ENCODE data around the gene FOXP1.

The FOXP1 gene

DNA sequence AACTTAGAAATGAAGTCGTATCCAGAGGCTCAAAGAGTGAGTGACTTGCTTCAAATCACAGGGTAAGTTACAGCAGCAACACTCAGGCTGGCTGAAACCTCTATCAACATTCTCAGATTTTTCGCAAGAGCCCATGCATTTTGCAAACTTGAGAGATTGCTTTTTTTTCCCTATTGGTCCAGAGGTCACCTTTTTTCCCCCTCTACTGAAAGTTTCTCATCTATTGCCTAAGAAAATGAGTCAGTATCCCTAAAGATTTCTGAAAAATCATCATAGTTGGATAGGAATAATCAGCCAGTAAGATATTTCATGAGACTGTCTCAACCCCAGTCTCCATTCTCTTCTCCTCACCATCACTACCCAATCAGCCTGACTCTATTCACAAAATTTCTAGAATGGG is 410.6 kb downstream of the FOXP1 start:
- no peak for DNase-seq
- ATAC-seq, result no peak

DNA sequence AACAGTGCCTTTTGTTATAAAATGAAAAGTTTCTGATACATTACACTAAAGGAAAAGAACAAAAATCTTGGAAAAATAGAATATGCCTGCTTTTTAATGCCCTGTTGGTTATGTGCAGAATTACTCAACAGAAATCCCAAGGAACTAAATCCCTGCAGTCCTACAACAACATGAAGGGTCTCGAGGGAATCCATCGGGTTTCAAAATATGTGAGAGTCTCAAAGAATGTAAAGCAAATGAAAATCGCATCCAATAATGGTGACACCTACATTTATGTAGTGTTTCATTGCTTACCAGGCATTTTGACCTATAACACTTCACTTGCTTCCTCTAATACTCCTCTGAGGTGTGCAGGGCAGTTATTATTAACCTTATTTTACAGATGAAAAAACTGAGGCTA is 411.3 kb downstream of the FOXP1 start:
- no peak for DNase-seq
- no peak for ATAC-seq

DNA sequence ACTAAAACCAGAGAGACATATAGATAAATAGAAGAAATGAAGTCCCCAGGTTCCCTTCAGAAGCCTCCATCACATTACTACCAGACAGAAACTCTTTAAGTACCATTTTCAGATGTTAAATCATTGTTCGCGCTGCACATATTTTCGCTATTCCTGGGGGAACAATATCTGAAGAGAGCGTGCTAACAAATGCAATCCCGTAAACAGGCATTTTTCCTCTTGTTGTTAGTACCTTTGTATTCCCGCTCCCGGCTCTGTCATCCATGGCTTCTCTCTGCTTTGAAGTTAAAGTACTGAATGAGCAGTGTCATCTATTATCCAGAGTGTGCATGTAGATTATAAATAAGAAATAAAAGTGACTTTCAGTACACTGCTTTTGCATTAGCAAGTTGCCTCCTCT is 412.3 kb downstream of the FOXP1 start:
- DNase-seq (no peak), ATAC-seq (no peak)

DNA sequence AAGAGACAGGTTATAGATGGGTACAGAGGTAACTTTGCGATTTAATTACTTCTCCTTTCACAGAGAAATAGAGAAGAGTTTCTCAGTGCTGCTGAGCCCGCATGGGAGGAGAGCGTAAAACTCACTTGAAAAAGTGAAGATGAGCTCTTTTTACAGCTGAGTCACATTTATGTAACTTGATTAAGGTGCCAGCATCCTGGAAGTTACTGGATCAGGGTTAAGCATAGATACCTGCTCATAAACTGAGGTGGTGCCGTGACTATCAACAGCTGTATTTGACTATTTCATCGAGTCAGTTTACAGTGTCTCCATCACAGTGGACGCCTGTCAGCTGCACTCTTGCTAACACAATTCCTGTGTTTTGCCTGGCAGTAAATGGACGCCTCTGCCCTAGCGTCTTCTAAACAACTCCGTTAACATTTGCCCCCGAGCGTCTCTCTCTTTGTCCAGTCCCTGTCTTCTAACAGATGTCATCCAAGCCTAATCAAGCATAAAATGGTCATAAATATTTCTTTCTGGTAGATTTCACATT is 414.6 kb downstream of the FOXP1 start:
- DNase-seq, result no peak
- ATAC-seq, result no peak

DNA sequence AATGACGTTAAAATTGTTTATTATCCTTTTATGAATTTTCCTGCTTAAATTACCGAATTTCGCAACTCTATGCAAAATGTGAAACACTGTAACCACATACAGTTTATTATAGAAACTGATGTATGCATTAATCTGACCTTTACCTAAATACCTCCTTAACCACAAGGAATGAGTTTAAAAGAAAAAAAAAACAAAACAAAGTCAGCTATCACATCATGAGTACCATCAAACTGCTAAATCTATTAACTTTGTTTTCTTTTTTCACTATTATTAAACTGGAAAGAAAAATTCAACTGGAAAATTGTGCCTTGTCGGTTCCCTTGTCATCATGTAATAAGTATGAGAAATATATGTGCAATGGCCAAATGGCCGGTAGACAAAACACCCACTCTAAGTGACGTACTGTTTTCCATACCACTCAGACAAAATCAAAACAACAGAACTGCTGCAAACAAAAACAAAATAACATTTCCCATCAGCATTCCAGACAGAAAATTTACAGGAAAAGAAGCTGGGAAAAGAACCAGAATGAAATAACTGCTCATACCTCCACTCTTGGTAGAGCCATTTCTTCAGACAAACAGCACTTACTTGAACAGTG is 415.3 kb downstream of the FOXP1 start:
- no peak for ATAC-seq
- DNase-seq, result no peak

DNA sequence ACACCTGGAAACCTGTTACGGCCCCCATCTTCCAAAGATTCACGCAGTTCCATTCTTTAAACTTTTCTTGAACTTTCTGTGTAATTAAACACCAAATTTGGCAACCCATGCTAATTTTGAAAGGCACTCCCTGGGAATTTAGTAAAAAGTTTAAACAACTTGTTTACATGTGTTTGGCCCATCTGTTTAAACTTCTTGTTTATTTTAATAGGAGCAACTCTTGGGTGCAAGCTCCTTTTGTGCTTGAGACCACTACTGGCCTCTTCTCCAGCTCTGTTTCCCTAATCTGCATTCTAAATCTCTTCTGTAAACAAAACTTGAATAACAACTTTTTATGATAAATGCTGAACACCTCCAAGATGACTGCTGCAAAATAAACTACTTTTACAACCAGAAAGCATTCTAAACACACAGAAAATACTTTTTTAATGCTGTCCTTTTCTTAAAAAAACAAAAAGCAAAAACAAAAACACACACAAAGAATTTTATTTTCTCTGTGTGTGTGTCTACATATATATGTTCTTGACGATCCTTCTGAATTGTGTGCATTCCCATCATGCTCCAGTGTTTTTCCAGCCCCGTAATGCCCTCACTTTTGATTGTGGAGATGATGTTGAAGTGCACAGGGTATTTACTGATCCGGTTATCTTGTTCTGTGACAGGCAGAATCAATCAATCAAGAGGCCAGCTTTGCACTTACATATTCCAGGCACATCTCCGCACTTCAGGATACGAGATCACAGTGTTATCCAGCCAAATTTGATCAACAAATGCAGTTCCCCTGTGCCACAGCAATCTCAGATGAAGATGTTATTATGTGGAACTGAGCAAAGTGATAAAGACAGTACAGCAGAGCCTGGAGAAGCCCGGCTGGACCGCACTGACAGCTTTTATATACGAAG is 416.9 kb downstream of the FOXP1 start:
- ATAC-seq (no peak), DNase-seq (no peak)

DNA sequence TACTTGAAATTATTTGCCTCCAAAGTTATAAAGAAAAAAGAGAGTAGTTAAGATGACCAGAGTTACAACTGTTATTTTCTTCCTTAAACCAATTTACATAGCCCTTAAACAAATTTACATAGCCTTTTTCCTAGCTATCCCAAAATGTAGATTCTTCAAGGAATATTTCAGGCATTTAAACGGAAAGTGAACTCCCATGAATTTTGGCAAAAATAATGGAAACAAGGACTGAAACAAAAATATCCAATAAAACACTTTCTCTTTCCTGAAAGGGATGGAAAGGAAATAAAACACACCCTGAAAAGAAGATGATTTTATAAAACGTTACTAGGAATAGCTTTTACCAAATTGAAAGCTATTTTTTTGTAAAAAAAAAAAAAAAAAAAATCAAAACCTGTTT is 418.6 kb downstream of the FOXP1 start:
- DNase-seq (no peak), ATAC-seq (no peak)

DNA sequence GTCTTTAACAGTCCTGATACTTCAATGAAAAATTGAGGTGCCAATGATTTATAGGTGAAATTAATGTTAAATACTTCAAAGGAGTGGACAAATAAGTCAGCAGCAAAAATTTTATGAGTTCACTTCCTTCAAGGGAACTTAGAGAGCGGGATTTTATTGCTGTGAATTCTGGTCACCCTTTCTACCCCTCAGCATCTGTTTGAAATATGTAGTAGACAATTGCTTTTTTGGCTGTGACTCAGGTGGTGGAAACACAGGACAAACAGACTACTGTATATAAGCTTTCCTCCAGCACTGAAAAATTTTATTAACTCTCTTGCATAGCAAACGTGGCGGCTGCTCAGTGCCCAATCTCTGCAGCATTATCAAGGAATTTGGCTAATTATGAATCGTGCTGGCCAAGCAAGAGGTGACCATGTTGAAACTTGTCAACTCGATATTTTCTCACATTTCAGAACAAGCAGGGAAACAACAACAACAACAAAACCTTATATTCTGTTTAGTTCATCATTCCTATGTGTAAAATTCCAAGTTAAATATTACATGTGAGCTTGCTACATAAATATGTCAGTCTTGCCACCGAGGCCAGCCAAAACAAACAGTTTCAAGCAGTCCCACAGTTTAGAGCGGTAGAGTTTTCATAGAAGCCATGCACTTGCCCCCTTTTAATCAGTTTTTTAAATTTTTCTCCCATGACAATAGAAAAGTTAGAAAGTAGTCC is 420.2 kb downstream of the FOXP1 start:
- DNase-seq, result no peak

DNA sequence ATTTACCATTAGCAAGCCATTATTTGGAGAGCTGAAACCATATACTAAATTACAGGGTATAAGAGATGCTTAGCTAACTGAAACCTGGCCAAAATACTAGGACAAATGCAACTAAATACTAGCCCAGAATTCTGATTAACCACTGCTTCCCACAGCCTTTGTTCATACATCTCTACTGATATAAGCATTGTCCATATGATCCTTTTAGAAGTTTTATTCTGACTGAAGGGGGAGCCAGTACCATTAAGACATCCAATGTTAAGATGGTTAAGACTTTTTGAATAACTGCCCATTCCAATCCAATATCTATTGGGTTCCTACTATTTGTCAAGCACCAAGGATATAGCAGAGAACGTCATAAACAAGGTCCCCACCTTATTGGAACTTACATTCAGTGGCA is 421.3 kb downstream of the FOXP1 start:
- ATAC-seq (no peak), DNase-seq (no peak)

More for the DNA sequence above, 420.2 kb downstream of the FOXP1 start:
- no peak for ATAC-seq

DNA sequence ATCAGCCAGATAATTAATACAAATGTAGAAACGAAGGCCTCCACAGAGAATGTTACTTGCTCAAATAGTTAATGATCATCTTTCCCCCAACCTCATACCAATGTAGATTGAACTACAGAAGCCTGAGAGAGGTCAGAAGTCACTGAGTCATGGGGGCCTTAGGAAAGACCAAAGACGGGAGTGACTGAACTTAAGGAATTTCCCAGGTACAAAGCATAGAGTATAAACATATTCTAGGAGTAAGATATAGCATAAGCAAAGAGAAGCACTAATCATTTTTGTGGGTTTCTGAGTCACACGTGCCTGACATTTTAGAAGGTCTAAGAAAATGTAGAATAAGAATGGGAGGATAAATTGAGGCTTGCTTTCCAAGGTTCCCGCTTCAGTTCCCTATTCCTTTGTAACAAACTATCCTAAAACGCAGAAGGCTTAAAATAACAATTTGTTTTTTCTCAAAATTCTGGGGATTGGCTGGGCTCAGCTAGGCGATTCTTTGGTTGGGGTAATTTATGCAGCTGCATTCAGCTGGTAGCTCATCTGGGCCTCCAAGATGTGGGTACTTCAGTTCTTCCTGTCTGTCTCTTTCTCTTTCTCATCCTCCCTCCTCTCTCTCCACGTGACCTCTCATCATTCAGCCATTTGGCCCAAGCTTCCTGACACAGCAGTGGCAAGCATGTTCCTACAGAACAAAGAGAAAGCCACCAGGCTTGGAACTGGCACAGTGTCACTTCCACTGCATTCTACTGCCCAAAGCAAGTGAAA is 422.6 kb downstream of the FOXP1 start:
- peak; percentile 27 for DNase-seq
- ATAC-seq, result peak; percentile 87

DNA sequence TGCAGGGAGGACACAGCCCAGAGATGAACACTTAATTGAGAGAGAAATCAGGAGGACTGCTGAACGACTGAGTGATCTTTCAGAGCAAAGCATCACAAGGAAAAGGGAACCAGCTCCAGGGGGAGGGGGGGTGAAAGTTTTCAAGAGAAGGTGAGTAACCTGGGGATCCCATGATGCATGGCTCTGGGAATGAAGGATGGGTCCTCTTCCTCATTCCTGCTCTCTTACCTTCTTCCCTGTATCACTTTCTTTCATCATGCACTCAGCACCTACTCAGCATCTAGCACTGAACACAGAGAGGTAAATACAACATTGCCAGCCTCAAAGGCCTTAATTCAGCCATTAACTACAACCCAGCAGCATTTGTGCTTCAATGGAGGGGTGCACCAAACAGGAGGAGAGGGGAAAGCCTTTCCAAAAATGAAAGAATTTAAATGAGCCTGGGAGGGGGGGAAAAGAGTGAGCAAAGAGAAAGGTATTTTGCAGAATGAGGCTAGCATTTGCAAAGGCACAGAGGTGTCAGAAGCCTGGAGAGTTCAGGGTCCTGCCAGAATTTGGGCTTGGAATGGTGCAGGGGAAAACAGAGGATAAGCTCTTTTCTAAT is 427.4 kb downstream of the FOXP1 start:
- ATAC-seq, result no peak
- DNase-seq, result no peak

DNA sequence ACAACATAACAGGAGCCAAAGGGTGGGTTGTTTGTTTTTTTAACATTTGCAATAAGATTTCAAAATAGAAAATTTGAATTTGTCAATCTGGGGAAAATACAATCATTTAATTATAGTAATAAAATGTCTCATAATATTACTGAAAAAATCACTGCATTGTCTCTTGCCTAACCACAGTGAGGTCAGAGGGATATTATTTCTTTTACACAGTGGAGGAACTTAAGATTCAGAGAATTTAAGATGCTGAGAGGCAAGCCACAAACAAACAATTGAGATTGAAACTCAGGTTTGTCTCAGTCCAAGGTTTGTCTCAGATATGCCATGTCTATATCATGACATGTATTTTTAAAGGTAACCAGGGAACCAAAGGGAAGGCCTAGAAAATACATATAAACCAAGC is 428.7 kb downstream of the FOXP1 start:
- ATAC-seq, result no peak

DNA sequence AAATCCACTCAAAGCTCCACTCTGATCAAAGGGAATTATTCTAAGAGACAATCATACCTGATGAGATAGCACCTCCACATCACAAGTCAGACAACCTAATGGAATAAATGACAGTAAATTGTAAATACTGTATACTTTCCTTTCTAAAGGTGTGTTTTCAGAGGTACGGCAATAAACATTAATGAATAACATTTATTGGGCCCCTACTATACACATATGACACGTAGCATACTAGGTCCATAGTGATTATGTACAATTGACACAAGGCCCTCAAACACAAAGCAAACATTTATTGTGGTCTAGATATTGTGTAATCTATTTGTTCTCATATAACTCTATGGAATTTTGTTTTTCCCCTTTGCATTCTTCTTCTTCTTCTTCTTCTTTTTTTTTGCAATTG is 429.8 kb downstream of the FOXP1 start:
- ATAC-seq, result no peak
- no peak for DNase-seq

More for the DNA sequence above, 428.7 kb downstream of the FOXP1 start:
- no peak for DNase-seq

DNA sequence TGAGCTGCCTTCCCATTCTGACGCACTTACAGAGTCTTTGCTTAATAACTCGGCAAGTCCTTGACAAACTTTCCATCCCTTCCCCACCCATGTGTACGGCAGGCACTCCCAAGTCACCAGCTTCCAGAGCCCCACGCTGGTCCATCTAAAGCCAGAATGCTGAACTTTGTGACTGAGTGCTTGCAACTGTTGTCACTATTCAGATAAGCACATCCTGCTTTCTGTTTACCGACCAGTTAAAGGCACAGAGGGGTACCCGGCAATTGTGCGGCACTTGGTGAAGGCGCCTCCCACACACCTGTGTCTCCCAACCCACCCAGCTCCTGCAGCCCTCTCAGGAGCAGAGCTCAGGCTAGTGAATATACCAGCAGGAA is 430.6 kb downstream of the FOXP1 start:
- no peak for DNase-seq
- ATAC-seq, result no peak

DNA sequence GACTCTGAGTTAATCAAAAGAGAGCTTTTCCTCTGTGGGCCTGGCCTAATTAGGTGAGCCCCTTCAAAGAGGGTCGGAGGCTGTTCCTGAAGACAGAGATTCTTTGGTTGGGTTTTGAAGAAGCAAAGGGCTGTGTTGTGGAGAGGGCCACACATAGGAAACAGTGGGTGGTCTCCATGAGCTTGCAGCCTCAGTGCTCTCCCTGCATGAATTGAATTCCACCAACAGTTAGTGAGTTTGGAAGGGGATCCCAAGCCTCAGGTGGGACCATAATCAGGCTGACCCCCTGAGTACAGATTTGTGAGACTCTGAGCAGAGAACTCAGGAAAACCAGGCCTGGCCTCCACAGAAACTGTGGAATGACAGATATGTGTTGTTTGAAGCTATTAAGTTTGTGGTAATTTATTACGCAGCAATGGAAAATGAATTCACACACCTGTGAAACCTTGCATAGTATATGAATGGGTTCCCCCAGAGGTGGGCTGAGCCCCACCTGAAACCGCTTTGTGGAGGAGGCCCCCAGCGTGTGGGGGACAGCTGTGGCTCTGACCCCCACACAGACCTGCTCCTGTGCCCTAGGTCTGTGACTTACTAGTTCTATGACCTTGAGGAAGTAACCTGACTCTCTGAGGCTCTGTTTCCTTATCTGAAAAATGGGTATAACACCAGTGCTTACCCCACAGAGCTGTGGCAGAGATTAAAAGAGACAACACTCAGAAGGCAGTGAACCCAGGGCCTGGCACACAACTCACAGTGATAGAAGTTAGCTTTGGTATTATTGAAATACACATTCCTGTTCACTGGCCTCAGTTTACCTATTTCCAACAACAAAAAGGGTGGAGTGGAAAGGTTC is 431.3 kb downstream of the FOXP1 start:
- no peak for DNase-seq
- no peak for ATAC-seq

DNA sequence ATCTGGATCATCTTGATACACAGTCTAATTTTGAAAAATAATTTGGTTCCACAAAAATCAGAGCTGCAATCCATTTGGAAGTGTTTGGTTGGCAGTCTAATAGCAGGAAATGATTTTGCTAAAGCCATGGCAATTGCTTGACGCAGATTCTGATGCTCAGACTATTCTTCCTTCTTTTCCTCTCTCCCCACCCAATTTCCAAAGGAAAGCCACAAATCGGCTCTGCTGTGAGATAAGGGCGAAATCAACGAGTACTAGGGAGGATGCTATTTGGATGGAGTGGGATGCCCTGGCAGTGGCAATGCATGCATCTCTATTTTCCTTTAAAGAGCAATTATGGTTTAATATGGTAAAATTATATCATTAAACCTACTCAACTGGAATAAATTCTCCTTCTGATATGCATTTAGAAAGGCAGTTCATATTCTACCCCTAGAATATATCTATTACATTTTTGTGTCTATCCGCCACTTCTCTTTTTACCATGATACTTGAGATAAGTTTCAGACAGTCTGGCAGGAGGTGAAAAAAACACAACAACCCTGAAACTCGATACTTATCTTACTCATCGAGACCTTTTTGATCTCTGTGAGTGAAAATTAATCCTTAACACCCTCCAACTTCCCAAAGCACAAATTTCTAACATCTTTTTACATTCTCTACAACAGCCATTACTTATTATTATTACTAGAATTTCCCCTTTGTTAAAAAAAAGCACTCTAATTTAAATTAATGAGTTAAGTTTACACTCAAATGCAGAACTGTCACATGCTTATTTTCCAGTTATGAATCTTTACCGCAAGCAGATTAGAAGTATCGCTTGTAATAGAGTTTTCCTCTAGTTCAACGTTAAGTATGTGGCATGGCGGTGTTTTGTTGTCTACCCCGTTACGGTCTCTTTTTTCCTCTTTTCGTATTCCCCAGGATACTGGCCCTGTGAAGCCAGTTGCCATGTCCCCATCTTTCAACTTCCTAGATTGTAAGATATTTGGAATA is 433.3 kb downstream of the FOXP1 start:
- peak; percentile 52 for ATAC-seq
- DNase-seq, result no peak

DNA sequence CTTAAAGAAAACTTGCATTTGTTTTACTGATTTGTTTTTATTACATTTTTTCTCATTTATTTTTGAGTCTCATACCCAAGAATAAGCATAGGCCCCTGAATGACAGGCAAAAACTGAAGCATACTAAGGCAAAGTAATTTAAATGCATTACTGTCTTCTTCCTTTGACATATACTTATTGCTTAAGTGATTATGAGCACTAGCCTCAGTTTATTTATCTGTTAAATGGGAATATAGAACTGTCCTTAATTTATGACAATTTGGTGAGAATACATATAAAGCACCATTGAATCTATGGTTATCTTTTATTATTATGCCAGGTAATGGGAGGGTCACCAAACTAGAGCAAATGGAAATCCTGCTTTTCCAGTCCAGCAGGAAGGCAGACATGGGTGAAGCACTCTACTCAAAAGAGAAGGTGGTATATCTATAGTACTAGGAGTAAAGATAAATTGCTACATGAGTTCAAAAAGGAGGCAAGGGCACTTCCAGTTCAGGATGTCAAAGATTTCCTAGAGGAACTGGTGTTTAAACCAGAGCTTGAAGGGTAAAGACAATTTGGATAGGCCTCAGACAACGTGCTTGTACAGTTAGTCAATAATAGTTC is 435.0 kb downstream of the FOXP1 start:
- ATAC-seq, result no peak

DNA sequence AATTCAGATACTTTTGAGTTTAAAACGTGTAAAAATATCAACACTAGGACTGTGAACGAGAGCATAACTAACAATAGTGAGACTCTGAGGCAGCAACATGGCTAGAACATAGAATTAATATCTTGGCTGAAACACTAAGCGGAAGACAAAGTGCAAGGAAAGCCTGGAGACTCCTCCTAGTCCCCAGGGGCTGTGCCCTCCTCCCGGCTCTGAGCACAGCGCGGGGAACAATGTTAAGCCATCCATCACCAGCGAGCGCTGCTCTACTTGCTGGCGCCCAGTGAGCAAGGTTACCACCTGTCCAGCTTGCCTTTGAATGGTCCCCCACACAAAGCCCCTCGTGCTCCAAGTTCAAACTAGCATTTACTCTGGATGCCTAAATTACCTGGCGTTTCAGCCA is 436.9 kb downstream of the FOXP1 start:
- no peak for ATAC-seq
- no peak for DNase-seq

More for the DNA sequence above, 435.0 kb downstream of the FOXP1 start:
- DNase-seq, result no peak

DNA sequence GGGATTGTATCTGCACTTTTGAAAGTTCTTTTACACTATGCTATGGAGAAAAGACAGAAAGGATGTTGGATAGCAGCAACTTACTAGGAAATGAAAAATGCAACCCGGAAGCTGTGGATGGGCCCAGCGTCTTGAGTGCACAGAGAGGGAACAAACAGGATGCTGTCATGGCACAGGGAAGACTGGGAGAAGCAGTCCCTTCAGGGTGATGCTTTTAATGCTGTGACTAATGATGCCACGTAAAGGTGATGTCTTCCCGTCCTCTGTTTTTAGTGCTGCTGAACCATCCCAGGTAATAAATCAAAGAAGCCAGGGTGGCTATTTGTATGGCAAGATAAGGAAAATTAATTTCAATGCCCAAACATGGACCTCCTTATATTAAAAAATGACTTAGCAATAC is 437.6 kb downstream of the FOXP1 start:
- DNase-seq (no peak), ATAC-seq (no peak)
